Stimulated activated effector memory CD8-positive, alpha-beta T cell treated with anti-CD3 and anti-CD28 coated beads, Interleukin-12 subunit alpha, Interleukin-12 subunit beta, amount 100 ng/mL, for 72 hours (primary cell): ENCODE measurements around the gene MORN1.

Experiments
- ATAC-seq: fragments of 150-1000 bp; cut with Tn5 transposase; 2 replicates; pipeline ENCODE4 v1.10.0; 2021
- DNase-seq, 2 donors: peaks; one replicate each; pipeline ENCODE4 v3.0.0; 2021 to 2022; ENCODE audit warnings: low spot score in 2 of 2
- H3K27ac Mint-ChIP-seq: one replicate; pipeline ENCODE4 v1.8.0; 2022; ENCODE audit warnings: mild to moderate bottlenecking, mixed read lengths
- H3K36me3 Mint-ChIP-seq: one replicate; pipeline ENCODE4 v1.8.0; 2022; ENCODE audit warnings: mild to moderate bottlenecking, mixed read lengths
- H3K4me1 Mint-ChIP-seq: one replicate; pipeline ENCODE4 v1.8.0; 2022; ENCODE audit warnings: mixed read lengths
- H3K4me3 Mint-ChIP-seq: one replicate; pipeline ENCODE4 v1.8.0; 2022; ENCODE audit warnings: mild to moderate bottlenecking, mixed read lengths
- H3K9me3 Mint-ChIP-seq: one replicate; pipeline ENCODE4 v1.8.0; 2022; ENCODE audit warnings: mixed read lengths

MORN1 gene

DNA sequence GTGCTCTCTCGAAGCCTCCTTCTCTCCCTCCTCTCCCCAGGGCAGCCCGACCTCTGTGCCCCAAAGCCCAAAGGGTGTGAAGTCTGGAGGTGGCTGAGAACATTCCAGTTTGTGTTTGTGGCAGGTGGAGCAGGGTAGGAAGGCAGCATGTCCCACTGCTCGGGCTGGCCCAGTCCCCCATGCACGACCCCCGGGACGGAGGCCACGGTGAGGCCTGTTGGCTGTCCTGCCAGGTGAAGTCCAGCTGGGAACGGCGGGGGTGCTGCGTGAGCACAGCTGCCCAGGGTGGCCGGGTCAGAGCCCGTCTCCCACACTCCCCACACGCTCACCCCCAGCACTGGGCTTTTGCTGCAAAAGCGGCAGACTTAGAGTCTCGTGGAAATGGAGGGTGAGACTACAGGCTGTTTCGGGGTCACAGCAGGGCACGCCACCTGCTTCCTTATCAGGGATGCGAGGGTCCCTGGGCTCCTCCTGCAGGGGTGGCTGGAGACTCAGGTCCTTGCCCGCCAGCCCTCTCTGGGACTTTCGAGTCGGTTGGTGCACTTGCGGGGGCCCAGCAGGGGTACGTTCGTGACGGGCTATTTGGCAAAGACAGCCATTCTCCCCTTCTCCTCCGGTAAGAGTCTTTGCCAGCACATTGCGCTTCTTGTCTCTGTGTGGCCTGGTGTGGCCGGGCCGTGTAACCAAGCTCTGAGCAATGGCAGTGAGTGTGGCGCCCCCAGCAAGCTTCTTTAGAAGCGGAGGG is 40.3 kb downstream of the MORN1 start:
- DNase-seq (no peak), ATAC-seq (no peak)
- no peaks in the 10 kb centered on the region for H3K36me3 Mint-ChIP-seq
- H3K27ac Mint-ChIP-seq = no peak overlapping the region
- no peaks in the 10 kb centered on the region for H3K9me3 Mint-ChIP-seq
- H3K4me1 Mint-ChIP-seq = no peaks in the 10 kb centered on the region
- H3K4me3 Mint-ChIP-seq = no peak overlapping the region

DNA sequence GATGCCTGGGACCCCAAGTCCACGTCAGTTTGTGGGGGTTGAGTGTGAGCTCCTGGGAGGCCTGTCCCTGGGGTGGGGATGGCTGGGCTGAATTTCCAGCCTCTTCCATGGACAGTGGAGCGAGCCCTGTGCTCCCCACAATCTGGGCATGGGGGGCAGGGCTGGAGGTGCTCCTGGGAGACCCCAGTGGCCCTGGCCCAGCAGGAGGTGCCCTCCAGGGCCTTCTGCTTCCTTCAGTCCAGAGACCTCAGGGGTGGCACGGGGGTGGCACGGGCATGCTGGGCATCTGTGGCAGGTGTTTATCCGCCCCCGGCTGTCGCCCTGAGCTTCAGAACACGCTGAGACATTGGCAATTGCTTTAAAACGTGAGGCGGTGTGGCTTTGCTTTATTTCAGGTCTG is 40.9 kb downstream of the MORN1 start:
- DNase-seq = no peak
- no peak overlapping the region for H3K27ac Mint-ChIP-seq
- H3K4me1 Mint-ChIP-seq = no peaks in the 10 kb centered on the region
- H3K9me3 Mint-ChIP-seq = no peaks in the 10 kb centered on the region
- H3K4me3 Mint-ChIP-seq = no peak overlapping the region
- no peak for ATAC-seq
- no peaks in the 10 kb centered on the region for H3K36me3 Mint-ChIP-seq

DNA sequence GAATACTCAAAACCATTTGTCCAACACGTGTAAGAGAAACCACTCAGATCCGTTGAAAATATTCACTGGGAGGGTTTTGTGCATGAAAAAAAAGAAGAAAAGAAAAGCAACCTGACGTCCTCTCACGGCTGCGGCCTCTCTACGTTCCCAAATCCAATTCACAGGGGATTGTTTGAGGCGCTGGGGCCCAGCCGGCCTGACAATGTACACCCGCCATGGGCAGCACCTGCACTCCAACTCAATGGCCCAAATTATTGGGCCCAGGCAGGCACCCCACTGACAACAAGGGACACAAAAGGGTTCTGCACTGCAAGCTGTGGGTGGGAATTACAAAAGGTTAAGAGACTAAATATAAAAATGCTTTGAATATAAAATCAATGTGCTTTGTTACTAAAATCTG is 41.5 kb downstream of the MORN1 start:
- Mint-ChIP-seq H3K27ac (no peak overlapping the region), H3K4me1 (no peaks in the 10 kb centered on the region), H3K9me3 (no peaks in the 10 kb centered on the region), H3K36me3 (no peaks in the 10 kb centered on the region), H3K4me3 (no peak overlapping the region)
- no peak for DNase-seq
- no peak for ATAC-seq

DNA sequence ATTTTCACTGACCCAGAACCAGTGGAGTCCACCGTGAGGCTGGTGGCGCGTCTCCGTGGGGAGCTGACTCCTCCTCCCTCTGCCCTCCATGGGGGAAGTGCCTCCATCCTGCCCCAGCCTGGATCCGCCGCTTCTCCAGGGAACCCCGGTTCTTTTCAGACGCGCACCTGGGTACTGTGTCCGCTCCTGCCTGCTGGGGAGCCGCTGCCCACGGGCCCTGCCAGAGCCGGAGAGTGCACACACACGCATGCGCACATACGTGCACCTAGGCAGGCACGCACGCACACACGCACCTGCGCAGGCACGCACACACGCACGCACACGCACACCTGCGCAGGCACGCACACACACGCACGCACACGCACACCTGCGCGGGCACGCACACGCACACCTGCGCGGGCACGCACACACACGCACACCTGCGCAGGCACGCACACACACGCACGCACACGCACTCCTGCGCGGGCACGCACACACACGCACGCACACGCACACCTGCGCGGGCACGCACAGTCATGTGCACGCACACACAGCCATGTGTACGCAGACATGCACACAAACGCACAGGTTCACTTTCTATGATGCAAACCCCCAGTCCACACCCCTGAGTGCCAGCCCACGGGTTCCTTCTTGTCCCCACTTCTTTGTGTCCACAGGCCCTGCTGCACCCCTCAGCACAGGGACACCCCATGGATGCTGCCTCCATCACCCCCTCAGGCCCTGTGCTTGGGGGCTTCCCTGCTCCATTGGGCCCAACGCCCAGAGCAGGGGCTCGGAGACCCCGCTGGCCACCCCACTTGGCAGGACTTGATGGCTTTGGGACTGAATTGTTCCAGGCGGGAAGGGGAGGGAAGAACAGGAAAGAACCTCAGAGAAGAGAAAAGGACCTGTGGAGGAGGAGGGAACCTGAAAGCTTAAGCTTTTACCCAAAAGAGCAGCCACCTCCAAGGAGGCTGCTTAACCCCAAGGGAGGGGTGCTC is 42.7 kb downstream of the MORN1 start:
- ATAC-seq = no peak
- H3K4me3 Mint-ChIP-seq = no peak overlapping the region
- DNase-seq = no peak
- H3K36me3 Mint-ChIP-seq = no peaks in the 10 kb centered on the region
- no peaks in the 10 kb centered on the region for H3K4me1 Mint-ChIP-seq
- no peaks in the 10 kb centered on the region for H3K9me3 Mint-ChIP-seq
- no peak overlapping the region for H3K27ac Mint-ChIP-seq

DNA sequence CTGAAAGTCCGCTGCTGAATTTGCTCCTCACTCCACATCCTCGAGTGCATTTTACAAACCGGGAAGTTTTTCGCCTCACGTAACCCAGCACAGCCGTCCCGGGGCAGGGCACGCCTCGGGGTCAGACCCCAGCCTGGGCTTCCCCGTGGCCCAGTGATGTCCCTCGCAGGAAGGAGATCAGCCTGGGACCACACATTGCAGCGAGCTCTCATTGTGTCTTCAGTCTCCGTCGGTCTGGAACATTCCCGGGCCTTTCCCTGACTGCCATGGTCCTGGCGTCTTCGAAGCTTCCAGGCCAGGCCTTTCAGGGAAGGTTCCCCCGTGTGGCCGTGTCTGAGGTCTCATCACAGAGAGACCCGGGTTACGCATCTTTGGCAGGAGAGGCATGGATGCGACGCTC is 43.5 kb downstream of the MORN1 start:
- Mint-ChIP-seq H3K4me3 (no peak overlapping the region), H3K27ac (no peak overlapping the region), H3K36me3 (no peaks in the 10 kb centered on the region), H3K4me1 (no peaks in the 10 kb centered on the region), H3K9me3 (no peaks in the 10 kb centered on the region)
- no peak for DNase-seq
- ATAC-seq = no peak

DNA sequence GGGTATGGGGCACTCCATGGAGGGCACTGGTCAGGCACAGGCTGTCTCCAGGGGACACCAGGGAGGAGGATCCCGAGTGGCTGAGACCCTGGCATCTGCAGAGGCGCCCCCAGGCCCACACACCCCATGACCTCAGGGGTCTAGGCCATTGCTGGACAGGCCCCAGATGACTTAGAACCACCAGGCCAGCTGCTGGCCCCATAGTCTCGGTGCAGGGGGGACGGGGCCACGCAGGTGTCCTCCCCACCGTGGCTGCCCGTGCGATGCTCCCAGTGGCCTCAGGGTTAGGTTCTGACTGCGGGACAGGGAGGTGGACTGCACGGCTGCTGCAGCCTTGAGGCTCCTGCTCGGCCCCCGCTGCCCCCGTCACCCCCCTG is 44.0 kb downstream of the MORN1 start:
- Mint-ChIP-seq H3K4me3 (no peak overlapping the region), H3K4me1 (no peaks in the 10 kb centered on the region), H3K36me3 (no peaks in the 10 kb centered on the region), H3K27ac (no peak overlapping the region), H3K9me3 (no peaks in the 10 kb centered on the region)
- no peak for ATAC-seq
- no peak for DNase-seq

DNA sequence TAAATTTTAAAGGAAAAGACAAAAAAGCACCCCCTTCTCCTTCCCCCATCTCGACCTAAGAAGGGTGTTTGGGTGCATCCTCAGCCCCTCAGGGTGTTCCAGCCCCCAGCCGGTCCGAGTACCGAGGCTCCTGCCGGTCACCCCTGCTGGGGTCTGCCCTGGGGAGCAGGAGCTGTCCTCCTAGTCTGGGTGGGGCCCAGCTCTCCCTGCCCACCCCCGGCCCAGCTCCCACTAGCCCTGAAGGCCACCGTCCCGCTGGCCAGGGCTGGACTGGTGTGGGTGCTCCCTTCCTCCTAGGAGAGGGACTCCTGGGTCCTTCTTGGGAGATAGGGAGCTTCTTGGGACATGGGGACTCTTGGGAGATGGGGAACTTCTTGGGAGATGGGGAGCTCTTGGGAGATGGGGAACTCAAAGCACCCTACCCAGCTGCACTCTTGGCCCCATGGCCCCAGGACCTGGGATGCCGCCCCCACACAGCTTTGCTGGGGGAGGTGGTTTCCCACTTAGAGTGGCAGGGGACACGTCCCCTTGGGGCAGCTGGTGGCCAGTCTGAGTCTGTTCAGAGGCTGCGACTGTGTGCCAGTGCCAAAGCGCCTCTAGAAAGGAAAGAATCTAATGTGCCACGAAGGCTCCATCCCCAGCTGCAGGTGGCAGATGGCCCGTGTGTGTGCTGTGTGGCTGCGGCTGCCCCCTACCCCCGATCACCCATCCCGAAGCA is 44.5 kb downstream of the MORN1 start:
- H3K9me3 Mint-ChIP-seq = no peaks in the 10 kb centered on the region
- H3K4me3 Mint-ChIP-seq = no peak overlapping the region
- DNase-seq (no peak), ATAC-seq (no peak)
- H3K27ac Mint-ChIP-seq = no peak overlapping the region
- no peaks in the 10 kb centered on the region for H3K36me3 Mint-ChIP-seq
- H3K4me1 Mint-ChIP-seq = no peaks in the 10 kb centered on the region

DNA sequence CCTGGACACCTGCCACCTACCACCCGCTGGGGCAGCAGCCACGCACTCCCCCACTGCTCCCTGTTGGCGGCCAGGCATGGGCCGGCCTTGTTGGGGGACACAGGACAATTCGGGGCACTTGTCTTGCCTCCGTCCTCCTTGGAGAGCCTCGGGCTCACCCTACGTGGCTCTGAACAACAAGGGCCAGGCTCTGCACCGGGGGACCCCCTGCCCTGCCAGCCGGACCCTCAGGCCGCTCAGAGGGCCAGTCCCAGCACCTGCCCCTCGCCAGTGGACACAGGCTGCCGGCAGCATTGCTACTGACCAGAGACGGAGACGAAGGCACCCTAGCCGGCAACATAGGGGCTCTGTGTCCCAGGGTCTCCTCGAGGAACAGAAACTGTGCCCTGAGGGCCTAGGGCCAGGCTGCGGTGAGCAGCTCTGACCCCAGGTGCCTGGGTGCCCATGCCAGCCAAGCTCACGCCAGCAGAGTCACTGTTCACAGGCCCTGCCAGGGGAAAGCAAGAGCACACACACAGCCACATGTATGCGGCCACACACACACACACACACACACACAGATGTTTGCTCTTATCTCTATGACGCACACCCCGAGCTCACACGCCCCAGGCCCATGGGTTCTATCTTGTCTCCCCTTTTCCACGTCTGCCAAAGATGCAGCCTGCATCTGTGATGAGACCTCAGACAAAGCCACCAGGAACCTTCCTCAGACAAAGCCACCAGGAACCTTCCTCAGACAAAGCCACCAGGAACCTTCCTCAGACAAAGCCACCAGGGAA is 45.9 kb downstream of the MORN1 start:
- no peaks in the 10 kb centered on the region for H3K9me3 Mint-ChIP-seq
- ATAC-seq = no peak
- H3K36me3 Mint-ChIP-seq = no peaks in the 10 kb centered on the region
- no peak overlapping the region for H3K4me3 Mint-ChIP-seq
- DNase-seq = no peak
- H3K27ac Mint-ChIP-seq = no peak overlapping the region
- H3K4me1 Mint-ChIP-seq = no peaks in the 10 kb centered on the region

DNA sequence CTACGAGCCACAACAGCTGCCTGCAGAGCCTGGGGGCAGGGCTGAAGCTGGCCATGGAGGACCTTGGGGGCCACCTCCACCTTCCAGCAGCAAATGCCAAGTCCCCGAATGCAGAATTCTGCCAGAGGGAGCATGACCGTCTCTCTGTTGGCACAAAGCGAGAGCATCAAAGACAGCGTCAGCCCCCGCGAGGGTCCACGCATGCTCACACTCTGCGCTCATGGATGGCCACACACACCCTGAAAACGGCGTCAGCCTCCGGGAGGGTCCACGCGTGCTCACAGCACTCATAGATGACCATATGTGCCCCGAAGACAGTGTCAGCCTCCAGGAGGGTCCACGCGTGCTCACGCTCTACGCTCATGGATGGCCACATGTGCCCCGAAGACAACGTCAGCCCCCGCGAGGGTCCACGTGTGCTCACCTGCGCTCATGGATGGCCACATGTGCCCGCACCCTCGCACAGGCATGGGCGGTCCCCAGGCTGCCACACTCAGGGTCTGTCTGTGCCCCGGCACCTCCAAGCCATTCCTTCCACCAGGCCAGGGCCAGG is 46.5 kb downstream of the MORN1 start:
- ATAC-seq = no peak
- H3K4me3 Mint-ChIP-seq = no peak overlapping the region

DNA sequence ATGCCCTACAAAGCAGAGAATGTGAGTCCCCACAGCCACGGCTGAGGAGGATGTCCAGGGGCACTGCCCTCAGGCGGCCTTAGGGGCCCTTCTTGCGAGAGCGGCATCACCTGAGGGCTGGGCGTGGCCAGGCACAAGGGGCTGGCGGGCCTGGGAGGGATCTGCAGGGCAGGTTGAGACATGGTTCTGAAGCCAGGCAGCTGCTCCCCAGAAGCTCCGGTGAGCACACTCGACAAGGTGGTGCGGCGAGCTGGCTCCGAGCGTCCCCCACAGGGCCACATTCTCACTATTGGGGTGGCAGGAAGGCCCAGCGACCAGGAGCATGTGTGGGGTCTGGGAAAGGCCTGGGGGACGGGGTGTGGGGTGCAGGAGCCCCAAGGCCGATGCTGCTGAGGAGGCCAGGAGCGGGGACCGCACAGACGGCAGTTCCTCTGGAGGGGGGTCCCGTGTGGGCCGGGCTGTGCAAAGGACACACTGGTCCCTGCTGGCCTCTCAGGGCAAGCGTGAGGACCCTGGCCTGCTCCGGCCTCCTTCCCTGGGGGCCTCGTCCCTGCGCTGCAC is 47.2 kb downstream of the MORN1 start:
- H3K4me1 Mint-ChIP-seq = no peaks in the 10 kb centered on the region
- no peak for DNase-seq
- no peaks in the 10 kb centered on the region for H3K9me3 Mint-ChIP-seq
- no peak for ATAC-seq
- no peak overlapping the region for H3K27ac Mint-ChIP-seq
- H3K36me3 Mint-ChIP-seq = no peaks in the 10 kb centered on the region
- no peak overlapping the region for H3K4me3 Mint-ChIP-seq

More for the DNA sequence above, 46.5 kb downstream of the MORN1 start:
- Mint-ChIP-seq H3K4me1 (no peaks in the 10 kb centered on the region), H3K9me3 (no peaks in the 10 kb centered on the region), H3K27ac (no peak overlapping the region), H3K36me3 (no peaks in the 10 kb centered on the region)
- DNase-seq = no peak

DNA sequence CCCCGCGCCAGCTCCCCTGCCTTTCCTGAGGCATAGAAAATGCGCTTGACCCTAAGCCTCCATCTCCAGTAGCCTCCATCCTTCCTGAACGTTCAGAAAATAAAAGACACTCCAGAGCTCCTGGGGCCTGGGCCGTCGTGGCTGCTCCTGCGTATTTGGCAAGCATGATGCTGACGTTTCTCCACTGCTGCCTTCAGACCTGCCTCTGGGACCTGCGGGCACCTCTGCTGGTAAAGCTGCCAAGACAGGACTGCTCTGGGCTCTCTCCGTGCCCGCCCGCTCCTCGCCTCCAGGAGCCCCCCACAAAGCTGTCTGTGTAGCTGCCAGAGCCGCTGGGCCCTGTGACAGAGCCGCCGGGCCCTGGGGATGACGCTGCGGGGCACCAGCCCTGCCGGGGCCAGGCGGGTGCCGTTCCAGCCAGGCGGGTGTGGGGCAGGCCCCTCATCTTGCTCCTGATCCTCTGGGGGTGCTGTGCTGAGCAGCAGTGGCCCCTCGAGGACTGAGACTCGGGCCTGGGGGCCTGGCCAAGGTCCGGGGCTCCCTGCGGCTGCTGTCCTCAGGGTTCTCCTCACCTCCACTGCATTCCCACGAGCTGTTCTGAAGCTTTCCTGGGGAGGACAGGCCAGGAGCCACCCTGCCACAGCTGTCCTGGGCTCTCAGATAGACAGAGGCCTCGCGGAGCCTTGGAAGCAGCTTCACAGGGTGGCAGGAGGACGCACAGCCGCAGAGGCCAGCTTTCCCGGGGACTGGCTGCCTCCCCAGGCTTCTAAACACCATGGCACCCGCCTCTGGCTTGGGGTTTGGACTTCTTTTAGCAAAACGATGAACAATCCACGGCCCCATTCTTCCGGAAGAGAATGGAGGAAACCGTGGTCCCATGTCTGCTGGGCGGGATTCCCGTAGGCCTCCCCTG is 48.1 kb downstream of the MORN1 start:
- DNase-seq (no peak), ATAC-seq (no peak)
- H3K4me3 Mint-ChIP-seq = no peak overlapping the region
- no peaks in the 10 kb centered on the region for H3K9me3 Mint-ChIP-seq
- no peaks in the 10 kb centered on the region for H3K36me3 Mint-ChIP-seq
- H3K27ac Mint-ChIP-seq = no peak overlapping the region
- H3K4me1 Mint-ChIP-seq = no peaks in the 10 kb centered on the region

DNA sequence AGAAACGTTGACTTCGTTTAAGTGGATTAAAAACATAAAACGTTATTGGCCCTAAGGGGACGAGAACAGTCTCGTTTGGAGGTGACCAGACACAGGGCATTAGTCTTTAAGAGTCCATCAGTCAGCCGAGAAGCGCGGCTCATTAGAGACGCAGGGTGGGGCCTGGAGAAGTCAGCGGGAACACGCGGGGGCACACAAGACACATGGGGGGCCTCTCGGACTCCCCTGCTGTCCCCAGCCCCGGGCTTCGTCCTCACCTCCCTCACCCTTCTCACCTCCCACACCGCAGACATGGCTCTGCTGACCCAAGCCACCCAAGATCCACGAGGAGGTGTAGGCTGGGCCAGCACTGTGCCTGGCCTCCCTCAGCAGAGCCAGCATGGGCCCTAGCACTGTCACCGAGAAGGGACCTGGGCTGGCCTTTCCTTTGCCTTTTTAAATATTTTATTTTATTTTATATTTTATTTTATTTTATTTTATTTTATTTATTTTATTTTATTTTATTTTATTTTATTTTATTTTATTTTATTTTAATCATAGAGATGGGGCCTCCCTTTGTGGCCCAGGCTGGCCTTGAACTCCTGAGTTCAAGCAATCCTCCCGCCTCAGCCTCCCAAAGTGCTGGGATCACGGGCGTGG is 48.9 kb downstream of the MORN1 start:
- DNase-seq = no peak
- Mint-ChIP-seq H3K9me3 (no peaks in the 10 kb centered on the region), H3K36me3 (no peaks in the 10 kb centered on the region), H3K4me3 (no peak overlapping the region), H3K4me1 (no peaks in the 10 kb centered on the region), H3K27ac (no peak overlapping the region)
- ATAC-seq = no peak

DNA sequence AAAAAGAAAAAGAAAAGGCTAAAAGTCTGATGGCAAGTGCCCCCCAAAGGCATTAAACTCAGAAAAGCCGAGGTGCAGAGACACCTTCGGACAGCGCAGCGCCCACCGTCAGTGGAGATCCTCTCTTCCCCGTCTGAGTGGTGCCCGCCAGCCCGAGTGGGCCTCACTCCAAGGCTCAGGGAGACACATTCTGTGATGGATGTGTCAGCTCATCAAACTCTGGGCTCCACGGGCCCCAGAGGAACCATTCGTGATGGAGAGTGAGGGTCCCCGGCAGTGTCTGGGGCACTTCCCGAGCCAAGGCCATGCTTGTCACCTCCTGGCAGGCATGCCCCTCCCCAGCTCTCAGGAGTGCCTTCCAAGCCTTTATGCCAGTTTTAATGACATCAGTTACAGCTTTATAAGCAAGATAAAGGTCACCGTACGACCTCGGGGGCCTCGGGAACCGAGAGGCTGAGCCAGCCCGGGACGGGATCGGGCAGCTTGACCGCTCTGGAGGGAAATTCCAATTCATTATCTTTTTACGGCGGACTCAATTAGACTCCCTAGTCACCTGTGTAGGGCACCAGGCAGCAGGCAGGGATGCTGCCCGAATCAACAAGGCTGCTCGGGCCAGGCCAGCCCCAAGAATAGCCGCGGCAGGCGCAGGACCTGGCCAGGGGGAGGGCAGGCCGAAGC is 49.5 kb downstream of the MORN1 start:
- Mint-ChIP-seq H3K4me1 (no peaks in the 10 kb centered on the region), H3K27ac (no peak overlapping the region), H3K9me3 (no peaks in the 10 kb centered on the region), H3K4me3 (no peak overlapping the region), H3K36me3 (no peaks in the 10 kb centered on the region)
- no peak for DNase-seq
- no peak for ATAC-seq
